GM21367 (cell line): ENCODE measurements around the gene ADM5.

Source experiments
- ATAC-seq: cut with Tn5 transposase; IDR thresholded peaks from one replicate; pipeline ENCODE4 v1.9.1; 2021; ENCODE audit not compliant: unreplicated experiment

ADM5 gene, protein sequence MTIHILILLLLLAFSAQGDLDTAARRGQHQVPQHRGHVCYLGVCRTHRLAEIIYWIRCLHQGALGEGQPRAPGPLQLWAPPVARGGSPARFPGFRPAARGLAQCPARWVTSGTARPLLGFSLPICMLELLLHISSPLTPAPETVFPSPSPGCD

DNA sequence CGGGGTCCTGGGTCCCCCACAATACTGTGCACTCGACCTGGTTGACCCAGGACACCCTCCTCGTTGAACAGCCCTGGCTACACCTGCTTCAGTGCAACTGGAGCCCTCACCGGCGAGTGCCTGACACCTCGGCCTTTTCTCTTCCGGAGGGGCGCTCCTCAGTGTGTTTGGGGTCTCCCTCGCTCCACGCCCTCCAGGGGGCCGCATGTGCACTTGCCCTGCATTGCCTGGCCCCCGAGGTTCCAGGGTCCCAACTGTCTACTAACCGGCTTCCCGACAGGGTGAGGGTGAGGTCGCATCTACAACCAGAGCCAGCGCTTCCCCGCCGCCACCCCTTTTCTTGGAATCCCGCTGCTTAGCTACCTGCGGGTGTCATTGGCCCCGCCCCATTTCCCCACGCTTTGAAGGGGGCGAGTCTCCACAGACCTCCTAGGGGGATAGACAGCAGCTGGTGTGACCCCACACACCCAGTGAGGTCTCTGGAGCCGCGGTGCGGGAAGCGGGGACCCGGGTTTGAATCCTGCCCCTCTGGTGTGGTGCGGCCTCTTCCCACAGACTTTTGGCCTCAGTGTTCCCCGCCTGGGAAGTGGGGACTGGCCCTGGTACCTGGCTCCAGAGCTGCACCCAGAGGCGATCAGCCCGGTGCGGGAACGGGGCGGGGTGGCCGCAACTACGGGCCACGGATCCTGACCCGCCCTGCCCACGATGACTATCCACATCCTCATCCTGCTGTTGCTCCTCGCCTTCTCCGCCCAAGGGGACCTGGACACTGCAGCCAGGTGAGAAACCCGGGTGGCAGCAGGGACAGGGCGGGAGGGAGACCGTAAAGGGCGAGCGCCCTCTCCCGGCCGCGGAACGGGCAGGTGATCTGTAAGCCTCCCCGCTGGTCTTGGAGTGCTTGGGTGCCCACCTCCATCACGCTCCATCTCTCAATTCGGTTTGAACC, at the start of gene ADM5:
ADM5 (plus strand) TSS at position 462 of the 946 bp plus-strand sequence; CDS start at position 706, 244 bp downstream.
- no peak for ATAC-seq

DNA sequence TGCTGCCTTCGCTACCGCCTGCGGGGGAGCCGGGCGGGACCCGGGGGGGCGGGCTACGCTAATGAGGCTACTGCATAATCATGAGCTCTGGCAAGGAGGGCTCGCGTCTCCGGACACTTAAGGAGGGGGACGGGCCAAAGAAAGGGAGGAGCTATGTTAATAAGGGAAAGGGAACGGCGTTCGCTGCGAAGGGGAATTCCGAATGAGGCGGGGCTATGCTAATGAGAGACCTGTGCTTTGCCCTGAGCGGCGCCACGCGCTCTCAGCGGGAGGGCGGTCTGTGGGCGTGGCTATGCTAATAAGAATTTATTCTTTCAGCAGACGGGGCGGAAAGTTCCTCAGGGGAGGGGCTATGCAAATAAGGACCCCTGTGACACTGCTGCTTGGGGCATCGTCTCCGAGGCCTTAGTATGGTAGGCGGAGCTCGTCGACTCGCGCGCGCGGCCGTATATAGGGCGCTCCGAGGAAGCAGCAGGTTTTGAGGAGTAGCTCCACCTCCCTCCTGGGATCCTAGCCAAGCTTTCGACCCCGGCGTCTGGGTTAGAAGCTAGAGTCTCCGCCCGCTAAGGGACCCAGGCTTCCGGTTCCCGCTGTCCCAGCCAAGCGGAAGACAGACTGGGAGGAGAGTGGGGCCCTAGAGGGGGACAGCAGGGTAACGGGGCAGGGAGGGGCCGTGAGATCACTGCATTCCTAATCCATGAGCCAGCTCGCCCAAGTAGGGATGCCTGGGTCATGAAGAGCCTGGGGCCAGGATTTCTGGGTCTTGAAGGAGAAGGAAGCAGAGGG, 49.1 kb upstream of the ADM5 start, which contains the start of gene RRAS:
RRAS (minus strand) TSS at position 31 of the 786 bp plus-strand sequence. CDS start 45 bp downstream, outside the sequence.
- peak; percentile 47 for ATAC-seq

DNA sequence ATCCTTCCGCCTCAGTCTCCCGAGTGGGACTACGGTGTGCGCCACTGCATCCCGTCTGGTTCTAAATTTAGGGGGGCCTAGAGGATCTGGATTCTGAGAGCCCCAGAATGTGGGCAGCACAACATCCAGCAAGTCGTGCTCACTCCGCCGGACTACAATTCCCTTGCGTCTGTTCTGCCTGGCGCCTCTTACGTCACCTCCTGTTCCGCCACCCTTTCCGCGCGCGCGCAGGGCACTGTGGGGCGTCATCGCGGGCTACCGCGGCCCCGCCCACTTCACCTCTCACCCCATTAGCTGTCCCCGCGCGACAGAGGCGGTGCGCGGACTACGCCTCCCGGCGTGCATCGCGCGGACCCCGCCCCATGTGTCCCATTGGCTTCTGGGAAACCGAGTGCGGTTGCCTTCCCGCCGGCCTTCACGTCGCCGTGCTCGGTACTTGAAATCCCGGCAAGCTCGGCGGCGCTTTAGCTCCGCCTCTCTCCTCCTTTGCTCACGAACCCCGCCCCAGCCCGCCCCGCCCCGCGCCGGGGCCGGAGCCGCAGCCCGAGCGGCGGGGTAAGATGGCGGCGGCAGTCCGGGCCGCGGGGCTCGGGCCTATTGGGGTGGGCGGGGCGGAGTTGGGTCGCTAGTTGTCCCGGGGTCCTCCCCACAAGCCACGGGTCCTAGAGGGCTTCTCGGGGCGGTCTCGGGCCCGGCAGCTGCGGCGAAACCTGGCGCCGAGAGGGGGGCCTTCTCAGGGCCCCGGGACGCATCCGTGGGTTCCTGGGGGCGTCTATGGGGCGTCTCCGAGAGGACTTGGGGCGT, 47.5 kb upstream of the ADM5 start, which contains the start of gene SCAF1:
SCAF1 (plus strand) TSS at position 522 of the 804 bp plus-strand sequence. CDS start 2,818 bp downstream, outside the sequence.
- ATAC-seq: peak; percentile 42

DNA sequence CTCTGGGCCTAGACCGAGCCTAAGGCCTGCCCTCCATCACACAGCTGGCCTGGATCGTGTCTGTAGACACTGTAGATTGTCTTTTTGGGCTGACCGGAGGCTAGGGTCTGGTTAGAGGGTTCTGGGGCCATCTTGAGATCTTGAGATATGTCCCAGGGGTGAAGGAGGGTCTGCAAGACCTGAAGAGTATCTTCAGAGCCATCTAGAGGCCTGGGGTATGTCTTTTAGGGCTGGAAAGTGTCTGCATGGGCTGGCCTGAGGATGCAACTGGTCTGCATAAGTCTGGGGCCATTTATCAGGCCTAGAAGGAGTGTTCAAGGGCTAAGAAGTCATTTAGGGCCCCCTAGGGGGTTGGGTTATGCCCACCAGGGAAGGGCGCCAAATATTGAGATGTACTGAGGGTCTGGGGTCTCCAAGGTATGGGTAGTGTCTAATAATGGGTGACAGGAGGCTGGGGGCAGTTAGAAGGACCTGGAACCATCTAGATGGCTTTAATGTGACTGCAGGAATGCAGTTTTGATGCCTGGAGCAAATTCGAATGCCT, 46.8 kb upstream of the ADM5 start:
- no peak for ATAC-seq

DNA sequence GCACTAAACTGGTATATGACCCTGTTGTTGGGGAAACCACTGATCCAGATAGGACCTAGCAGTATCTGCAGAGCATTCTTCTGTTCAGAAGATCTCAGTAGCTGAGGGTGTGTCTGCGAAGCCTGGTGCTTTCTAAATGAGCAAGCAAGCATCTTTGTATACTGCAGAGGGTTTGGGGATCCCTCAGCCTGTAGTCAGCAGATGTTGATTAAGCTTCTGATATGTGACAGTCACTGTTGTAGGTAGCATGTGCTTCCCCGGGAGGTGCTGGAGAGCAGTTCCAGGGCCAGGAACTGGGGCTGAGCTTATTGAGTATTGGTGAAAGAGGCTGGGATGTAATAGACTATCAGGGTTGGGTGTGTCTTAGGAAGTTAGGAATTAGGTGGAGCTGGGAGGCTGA, 45.9 kb upstream of the ADM5 start:
- ATAC-seq: no peak

DNA sequence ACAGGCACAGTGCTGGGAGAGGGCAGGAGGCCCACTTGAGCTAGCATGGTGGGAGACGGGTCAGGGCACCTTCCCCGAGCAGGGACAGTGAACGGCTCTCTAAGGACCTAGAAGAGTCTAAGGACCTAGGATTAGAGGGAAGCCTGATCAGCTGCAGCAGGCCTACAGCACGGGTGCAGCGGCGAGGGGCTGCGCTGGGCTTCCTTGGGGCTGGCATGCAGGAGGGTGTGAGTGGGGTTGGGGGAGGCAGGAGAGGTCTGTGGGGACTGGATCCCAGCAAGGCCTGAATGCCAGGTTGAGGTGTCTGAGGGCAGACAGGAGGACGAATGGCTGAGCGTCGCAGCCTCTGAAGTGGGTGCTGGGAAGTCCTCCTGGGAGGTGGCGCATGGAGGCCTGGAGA, 43.8 kb upstream of the ADM5 start:
- ATAC-seq: no peak

DNA sequence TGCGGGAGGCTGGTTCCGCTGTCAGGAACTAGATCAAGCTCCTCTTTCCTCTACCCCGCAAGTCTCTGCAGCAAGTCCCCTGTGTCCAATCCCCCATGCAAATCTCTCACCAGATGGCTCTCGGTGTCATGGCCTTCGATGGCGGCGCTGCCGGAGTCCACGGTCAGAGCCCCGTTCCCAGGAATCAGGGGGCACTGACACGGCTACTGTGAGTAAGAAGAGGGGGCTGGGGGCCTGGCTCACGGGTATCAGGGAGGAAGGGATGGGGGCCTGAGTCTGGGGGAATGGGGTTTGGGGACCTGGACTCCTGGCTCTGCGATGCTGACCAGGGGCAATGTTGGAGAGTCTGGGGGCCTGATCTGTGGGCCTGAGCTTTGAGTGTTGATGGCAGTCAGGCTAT, 43.4 kb upstream of the ADM5 start:
- ATAC-seq: no peak

DNA sequence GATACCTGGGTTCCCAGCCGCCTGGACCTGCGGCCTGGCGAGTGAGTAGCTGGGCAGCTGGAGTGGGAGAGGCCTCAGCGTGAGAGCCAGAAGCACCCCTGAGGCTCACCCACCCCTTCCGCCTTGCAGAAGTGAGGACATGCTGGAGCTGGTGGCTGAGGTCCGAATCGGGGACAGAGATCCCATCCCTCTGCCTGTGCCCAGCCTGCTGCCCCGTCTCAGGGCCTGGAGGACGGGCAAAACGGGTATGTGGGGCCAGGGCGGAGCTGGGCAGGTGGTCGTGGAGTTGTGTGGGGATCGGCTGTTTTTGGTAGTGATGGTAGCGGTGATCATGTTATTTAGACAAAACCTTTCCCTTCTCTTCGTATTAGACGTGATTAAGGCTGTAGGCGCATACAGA, 42.8 kb upstream of the ADM5 start:
- ATAC-seq: no peak

DNA sequence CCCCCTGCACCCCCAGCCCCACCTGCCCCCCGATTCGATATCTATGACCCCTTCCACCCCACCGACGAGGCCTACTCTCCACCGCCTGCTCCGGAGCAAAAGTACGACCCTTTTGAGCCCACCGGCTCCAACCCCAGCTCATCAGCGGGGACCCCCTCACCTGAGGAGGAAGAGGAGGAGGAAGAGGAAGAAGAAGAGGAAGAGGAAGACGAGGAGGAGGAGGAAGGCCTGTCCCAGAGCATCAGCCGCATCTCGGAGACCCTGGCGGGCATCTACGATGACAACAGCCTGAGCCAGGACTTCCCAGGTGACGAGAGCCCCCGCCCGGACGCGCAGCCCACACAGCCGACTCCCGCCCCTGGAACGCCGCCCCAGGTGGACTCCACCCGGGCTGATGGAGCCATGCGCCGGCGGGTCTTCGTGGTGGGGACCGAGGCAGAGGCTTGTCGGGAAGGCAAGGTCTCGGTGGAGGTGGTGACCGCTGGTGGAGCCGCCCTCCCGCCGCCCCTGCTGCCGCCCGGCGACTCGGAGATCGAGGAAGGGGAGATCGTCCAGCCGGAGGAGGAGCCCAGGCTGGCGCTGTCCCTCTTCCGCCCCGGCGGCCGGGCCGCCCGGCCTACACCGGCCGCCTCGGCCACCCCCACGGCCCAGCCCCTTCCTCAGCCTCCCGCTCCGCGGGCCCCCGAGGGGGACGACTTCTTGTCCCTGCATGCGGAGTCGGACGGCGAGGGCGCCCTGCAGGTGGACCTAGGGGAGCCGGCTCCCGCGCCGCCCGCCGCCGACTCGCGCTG, 38.2 kb upstream of the ADM5 start:
- no peak for ATAC-seq

DNA sequence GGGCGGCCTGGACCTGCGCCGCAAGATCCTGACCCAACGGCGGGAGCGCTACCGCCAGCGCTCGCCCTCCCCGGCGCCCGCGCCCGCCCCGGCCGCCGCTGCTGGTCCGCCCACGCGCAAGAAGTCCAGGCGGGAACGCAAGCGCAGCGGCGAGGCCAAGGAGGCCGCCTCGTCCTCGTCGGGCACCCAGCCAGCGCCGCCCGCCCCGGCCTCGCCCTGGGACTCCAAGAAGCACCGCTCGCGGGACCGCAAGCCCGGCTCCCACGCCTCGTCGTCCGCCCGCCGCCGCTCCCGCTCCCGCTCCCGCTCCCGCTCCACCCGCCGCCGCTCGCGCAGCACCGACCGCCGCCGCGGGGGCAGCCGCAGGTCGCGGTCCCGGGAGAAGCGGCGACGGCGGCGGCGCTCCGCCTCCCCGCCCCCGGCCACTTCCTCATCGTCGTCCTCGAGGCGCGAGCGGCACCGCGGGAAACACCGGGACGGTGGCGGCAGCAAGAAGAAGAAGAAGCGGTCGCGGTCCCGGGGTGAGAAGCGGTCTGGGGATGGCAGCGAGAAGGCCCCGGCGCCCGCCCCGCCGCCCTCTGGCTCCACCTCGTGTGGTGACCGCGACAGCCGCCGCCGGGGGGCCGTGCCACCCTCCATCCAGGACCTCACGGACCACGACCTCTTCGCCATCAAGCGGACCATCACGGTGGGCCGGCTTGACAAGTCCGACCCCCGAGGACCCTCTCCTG, 37.4 kb upstream of the ADM5 start:
- ATAC-seq: no peak

DNA sequence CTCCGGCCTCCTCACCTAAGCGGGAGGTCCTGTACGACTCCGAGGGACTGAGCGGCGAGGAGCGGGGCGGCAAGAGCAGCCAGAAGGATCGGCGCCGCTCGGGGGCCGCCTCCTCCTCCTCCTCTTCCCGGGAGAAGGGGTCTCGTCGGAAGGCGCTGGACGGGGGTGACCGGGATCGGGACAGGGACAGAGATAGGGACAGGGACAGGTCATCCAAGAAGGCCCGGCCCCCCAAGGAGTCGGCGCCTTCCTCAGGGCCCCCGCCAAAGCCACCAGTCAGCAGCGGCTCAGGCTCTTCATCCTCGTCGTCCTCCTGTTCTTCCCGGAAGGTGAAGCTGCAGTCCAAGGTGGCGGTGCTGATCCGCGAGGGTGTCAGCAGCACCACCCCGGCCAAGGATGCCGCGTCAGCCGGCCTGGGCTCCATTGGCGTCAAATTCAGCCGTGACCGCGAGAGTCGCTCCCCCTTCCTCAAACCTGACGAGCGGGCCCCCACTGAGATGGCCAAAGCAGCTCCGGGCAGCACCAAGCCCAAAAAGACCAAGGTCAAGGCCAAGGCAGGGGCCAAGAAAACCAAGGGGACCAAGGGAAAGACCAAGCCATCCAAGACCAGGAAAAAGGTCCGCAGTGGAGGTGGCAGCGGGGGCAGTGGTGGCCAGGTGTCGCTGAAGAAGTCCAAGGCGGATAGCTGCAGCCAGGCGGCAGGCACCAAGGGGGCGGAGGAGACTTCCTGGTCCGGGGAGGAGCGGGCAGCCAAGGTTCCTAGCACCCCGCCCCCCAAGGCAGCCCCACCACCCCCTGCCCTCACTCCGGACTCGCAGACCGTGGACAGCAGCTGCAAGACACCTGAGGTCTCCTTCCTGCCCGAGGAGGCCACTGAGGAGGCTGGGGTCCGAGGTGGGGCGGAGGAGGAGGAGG, 36.6 kb upstream of the ADM5 start:
- no peak for ATAC-seq

DNA sequence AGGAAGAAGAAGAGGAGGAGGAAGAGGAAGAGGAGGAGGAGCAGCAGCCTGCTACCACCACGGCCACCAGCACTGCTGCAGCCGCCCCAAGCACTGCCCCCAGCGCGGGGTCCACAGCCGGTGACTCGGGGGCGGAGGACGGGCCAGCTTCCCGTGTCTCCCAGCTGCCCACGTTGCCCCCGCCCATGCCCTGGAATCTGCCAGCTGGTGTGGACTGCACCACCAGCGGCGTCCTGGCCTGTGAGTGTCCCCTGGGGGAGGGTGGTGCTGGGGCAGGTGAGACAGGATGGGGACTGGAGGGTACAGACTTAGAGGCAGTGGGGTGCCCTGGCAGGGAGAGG, 36.0 kb upstream of the ADM5 start:
- no peak for ATAC-seq

DNA sequence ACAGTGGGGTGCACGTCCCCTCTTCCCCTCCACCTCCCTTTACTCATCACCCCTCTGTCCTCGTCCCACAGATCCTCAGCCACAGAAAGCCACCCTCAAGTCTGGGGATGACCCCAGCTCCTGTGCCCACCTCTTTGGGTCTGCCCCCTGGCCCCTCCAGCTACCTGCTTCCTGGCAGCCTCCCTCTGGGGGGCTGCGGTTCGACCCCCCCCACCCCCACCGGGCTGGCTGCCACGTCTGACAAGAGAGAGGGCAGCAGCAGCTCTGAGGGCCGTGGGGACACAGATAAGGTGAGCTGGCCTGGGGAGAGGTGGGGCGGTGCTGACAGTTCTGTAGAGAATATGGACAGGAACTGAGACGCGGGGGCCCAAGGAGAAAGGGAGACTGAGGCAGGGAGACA, 34.8 kb upstream of the ADM5 start:
- no peak for ATAC-seq

DNA sequence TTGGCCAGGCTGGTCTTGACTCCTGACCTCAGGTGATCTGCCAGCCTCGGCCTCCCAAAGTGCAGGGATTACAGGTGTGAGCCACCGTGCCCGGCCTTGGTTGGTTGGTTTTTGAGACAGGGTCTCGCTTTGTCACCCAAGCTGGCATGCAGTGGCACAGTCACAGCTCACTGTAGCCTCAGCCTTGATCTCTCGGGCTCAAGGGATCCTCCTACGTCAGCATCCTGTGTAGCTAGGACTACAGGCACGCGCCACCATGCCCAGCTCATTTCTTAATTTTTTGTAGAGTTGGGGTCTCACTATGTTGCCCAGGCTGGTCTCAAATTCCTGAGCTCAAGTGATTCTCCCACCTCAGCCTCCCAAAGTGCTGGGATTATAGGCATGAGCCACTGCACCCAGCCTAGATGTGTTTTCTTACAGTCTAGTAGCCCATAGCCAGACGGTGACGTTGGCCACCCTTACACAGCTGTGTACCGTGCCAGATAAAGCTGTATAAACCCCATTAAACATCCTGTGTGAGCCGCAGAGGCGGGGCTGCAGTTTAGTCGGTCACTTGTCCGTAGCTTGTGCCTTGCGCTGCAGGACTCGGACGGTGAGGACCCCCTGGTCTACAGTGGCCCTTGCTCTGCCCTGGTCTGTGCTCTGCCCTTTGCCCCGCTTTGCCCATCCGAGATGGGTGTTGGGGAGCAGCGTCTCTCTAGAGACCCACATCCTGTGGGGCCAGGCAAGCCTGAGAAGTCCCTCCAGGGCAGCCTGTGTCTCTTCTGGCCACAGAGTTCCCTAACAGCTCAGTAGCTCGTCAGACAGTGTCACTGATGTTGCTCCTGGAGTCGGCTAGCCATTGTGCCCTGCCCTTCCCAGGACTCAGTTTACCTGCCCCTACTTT, 33.6 kb upstream of the ADM5 start:
- ATAC-seq: no peak

DNA sequence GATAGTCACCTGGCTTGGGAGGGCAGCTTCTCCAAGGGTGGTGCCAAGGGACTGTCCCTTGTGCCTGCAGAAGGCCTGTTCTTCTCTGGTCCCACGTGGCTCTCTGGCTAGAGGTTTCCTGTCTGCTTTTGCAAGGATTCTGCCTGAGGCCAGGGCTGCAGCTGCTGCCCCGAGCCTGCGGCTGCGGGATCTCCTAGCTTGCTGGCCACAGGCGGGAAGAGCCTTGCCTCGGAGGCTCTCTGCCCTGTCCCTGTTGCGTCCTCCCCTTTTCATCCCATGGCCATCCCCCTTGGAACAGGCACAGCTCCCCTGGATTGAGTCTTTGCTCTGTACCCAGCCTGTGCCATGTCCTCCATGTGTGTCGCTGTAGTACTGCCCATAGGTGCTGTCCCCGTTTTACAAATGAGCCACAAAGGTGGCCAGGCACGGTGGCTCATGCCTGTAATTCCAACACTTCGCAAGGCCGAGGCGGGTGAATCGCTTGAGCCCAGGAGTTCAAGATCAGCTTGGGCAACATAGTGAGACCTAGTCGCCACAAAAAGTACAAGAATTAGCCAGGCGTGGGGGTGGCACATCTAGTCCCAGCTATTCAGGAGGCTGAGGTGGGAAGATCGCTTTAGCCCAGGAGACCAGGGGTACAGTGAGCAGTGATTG, 32.8 kb upstream of the ADM5 start:
- no peak for ATAC-seq

DNA sequence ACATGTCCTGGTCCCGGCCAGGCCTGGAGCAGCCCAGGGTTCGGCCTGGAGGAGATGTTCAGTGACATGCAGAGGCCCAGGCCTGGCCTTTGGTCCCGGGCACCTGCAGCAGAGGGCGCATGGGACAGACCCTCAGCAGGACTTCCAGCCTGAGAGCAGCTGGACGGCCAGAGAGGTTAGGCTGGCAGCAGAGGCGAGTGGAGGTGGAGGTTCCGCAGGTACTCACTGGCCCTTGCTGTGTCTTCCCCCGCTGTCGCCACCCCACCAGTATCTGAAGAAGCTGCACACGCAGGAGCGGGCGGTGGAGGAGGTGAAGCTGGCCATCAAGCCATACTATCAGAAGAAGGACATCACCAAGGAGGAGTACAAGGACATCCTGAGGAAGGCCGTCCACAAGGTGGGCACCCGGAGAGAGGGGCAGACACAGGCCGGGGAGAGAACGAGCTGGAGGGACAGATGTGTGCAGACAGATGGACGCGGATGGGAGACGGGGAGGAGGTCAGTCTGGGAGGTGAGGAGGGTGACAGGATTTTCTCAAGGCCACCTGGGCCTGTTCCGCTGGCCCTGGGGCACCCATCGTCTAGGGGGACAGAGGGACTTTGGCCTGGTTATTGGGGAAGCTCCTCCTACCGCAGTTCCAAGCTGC, 31.8 kb upstream of the ADM5 start:
- ATAC-seq: no peak
